ENCODE measurements around the gene OR2F1. TPM values are rescaled to one million over a fixed set of nuclear protein-coding genes. Genes with fewer than 3 reads are reported as not detected.

The OR2F1 gene
- total and polyA plus RNA-seq, 10 of the 15 experiments (the other 5 are each of a cell fraction or from before 2014, with no cell fraction given), result not detected

DNA sequence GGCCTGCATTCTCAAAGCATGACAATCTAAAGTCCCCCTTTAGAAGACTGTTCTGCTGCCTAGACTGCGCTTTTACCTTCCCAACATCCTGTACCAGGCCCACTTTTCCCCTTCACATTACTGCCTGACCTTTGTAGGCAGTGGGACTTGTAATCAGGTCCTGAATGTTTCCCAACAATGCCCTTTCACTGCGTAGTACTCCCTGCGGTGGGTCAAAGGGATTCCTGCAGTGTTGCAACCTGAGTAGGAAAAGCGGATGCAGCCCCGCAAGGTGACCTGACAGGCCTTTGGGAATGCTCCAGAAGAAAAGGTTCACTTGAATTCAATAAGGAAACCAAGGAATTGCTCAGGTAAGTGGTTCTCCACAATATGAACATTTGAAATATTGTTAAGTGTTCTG is 47.7 kb upstream of the OR2F1 start:
- no peak overlapping the region for H3K4me2 ChIP-seq (ENCODE audit: control insufficient read depth, insufficient read depth)
- no TSS peak for BruUV-seq (replicated peaks)
- intact Hi-C loops (cut with micrococcal nuclease; ENCODE audit: unreplicated experiment) (no loop called here), in situ Hi-C loops (cut with MboI) (loop anchor here (25.0 kb wide), 1 partner anchor 480 kb away; no protein-coding TSS in a partner anchor)
- H3K79me2 ChIP-seq (ENCODE audit: control insufficient read depth, insufficient read depth, low read length), result no peaks in the 10 kb centered on the region
- H3K36me3 ChIP-seq (ENCODE audit: control insufficient read depth in 2 of 2, insufficient read depth in 2 of 2, low read length in 1 of 2), result no peaks in the 10 kb centered on the region
- H2AFZ ChIP-seq (ENCODE audit: control insufficient read depth, low read depth, low read length), result no peak overlapping the region
- H3K9me3 ChIP-seq (replicated peaks; ENCODE audit: control insufficient read depth, insufficient read depth, low read length), result no peaks in the 10 kb centered on the region
- H3K9ac ChIP-seq (ENCODE audit: control insufficient read depth, insufficient read depth, low read length), result no peak overlapping the region
- H3K27ac ChIP-seq (ENCODE audit: control insufficient read depth, insufficient read depth), result no peak overlapping the region
- no peak overlapping the region for H3K4me3 ChIP-seq
- SMC1A ChIA-PET (ENCODE audit: uncharacterized antibody, unreplicated experiment), result no interaction called here
- DNase-seq (ENCODE audit: low read depth, low spot score), result no peak
- no peaks in the 10 kb centered on the region for H3K27me3 ChIP-seq (replicated peaks in 1 of 2; ENCODE audit: control insufficient read depth in 2 of 2, insufficient read depth in 2 of 2, low read length in 1 of 2)
- 83% methylated on average over 5 of the region's 5 CpGs for WGBS (ENCODE audit: insufficient coverage, insufficient replicate concordance, low lambda C conversion rate, missing lambda C conversion rate)
- RAD21 ChIA-PET (ENCODE audit: unreplicated experiment), result no interaction called here
- no peak for FAIRE-seq
- no peaks in the 10 kb centered on the region for H3K4me1 ChIP-seq (ENCODE audit: control insufficient read depth, insufficient read depth, low read length)
- no peak for ATAC-seq
- CTCF ChIA-PET, result no interaction called here
- POLR2A ChIA-PET, result interaction anchor here (1.0 kb wide), 1 partner anchor 16 kb away, joined by 4 read pairs; no protein-coding TSS in a partner anchor
- H4K20me1 ChIP-seq (ENCODE audit: control insufficient read depth, insufficient read depth), result no peaks in the 10 kb centered on the region
- TF ChIP-seq POLR2AphosphoS5 (IDR thresholded peaks at IDR 0.05; ENCODE audit: low read length), result no peak
- no peak for TF ChIP-seq HCFC1 (IDR thresholded peaks at IDR 0.05; ENCODE audit: low read length)
- TF ChIP-seq, protein P1, sequence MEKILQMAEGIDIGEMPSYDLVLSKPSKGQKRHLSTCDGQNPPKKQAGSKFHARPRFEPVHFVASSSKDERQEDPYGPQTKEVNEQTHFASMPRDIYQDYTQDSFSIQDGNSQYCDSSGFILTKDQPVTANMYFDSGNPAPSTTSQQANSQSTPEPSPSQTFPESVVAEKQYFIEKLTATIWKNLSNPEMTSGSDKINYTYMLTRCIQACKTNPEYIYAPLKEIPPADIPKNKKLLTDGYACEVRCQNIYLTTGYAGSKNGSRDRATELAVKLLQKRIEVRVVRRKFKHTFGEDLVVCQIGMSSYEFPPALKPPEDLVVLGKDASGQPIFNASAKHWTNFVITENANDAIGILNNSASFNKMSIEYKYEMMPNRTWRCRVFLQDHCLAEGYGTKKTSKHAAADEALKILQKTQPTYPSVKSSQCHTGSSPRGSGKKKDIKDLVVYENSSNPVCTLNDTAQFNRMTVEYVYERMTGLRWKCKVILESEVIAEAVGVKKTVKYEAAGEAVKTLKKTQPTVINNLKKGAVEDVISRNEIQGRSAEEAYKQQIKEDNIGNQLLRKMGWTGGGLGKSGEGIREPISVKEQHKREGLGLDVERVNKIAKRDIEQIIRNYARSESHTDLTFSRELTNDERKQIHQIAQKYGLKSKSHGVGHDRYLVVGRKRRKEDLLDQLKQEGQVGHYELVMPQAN (conservative IDR thresholded peaks at IDR 0.05), result no peak
- TF ChIP-seq RBBP5 (conservative IDR thresholded peaks at IDR 0.05), result no peak
- TF ChIP-seq ZNF274 (IDR thresholded peaks at IDR 0.05; ENCODE audit: insufficient read depth, insufficient read length), result no peak
- no peak for TF ChIP-seq KAT2A (conservative IDR thresholded peaks at IDR 0.05; ENCODE audit: control insufficient read depth, low read depth, low read length)
- no peak for TF ChIP-seq POU2F2 (IDR thresholded peaks at IDR 0.05; ENCODE audit: borderline replicate concordance, low read depth, low read length)
- no peak for TF ChIP-seq CHD4 (IDR thresholded peaks at IDR 0.05)
- no peak for TF ChIP-seq ZNF592 (IDR thresholded peaks at IDR 0.05)
- TF ChIP-seq CHD1 (IDR thresholded peaks at IDR 0.05; ENCODE audit: low read depth, low read length), result no peak
- no peak for TF ChIP-seq HDGF (IDR thresholded peaks at IDR 0.05)
- TF ChIP-seq KLF5 (IDR thresholded peaks at IDR 0.05; ENCODE audit: partially characterized antibody), result no peak
- TF ChIP-seq ZBTB33 (IDR thresholded peaks at IDR 0.05), result no peak
- TF ChIP-seq TARDBP (IDR thresholded peaks at IDR 0.05; ENCODE audit: borderline replicate concordance), result no peak
- TF ChIP-seq TCF12 (IDR thresholded peaks at IDR 0.05; ENCODE audit: low read depth, low read length), result no peak
- no peak for TF ChIP-seq CBFB (IDR thresholded peaks at IDR 0.05; ENCODE audit: low read depth)
- no peak for TF ChIP-seq CTCF (IDR thresholded peaks at IDR 0.05 in 2 of 3, conservative IDR thresholded peaks at IDR 0.05 in 1 of 3; ENCODE audit: control insufficient read depth in 2 of 3, extremely low read depth in 1 of 3, insufficient read depth in 1 of 3, low read depth in 3 of 3, low read length in 3 of 3)
